Stomach smooth muscle (tissue), 2 donors: ENCODE results near the gene NAALAD2.
"Not testable (repeated sequence)": the region's sequence is repeated elsewhere in the genome, so short reads cannot be mapped to it uniquely, and the experiment has no call there.

ENCODE experiments used
- H3K27ac ChIP-seq: one replicate; pipeline ENCODE4 v1.7.0; 2013; ENCODE audit warnings: mild to moderate bottlenecking, low read length, inconsistent platforms
- H3K27me3 ChIP-seq, 2 donors: one replicate each; pipeline ENCODE4 v1.7.0; 2013; ENCODE audit warnings: low read length in 2 of 2; ENCODE audit not compliant: insufficient read depth in 2 of 2, control insufficient read depth in 1 of 2
- H3K36me3 ChIP-seq, 2 donors: one replicate each; pipeline ENCODE4 v1.7.0; 2013; ENCODE audit warnings: low read length in 2 of 2; ENCODE audit not compliant: control insufficient read depth in 2 of 2, insufficient read depth in 2 of 2
- H3K4me1 ChIP-seq: one replicate; pipeline ENCODE4 v1.7.0; 2013; ENCODE audit warnings: low read length; ENCODE audit not compliant: control insufficient read depth, insufficient read depth
- H3K4me3 ChIP-seq, 2 donors: one replicate each; pipeline ENCODE4 v1.7.0; 2013; ENCODE audit warnings: low read length in 2 of 2
- H3K9ac ChIP-seq, 2 donors: one replicate each; pipeline ENCODE4 v1.7.0; 2013; ENCODE audit warnings: low read length in 2 of 2, mild to moderate bottlenecking in 1 of 2
- H3K9me3 ChIP-seq, 2 donors: one replicate each; pipeline ENCODE4 v1.7.0; 2013; ENCODE audit warnings: low read length in 2 of 2; ENCODE audit not compliant: control insufficient read depth in 2 of 2
- donor health status: healthy.
- donor health status: Pancreatic carcinoma.

The NAALAD2 gene

GRCh38 chr11:90239967-90240636 is 105.6 kb downstream of the NAALAD2 start:
- H3K27me3 ChIP-seq, H3K4me1 ChIP-seq, H3K4me3 ChIP-seq, H3K36me3 ChIP-seq, H3K9ac ChIP-seq, H3K27ac ChIP-seq, H3K9me3 ChIP-seq: not testable (repeated sequence)

GRCh38 chr11:90241414-90241813 is 107.0 kb downstream of the NAALAD2 start:
- H3K4me3 ChIP-seq: no peak overlapping the region
- no peaks in the 10 kb centered on the region for H3K36me3 ChIP-seq
- no peak overlapping the region for H3K27ac ChIP-seq
- H3K9me3 ChIP-seq: no peaks in the 10 kb centered on the region
- no peaks in the 10 kb centered on the region for H3K4me1 ChIP-seq
- H3K27me3 ChIP-seq: no peaks in the 10 kb centered on the region
- H3K9ac ChIP-seq: no peak overlapping the region
